Measurements from ENCODE around the gene CAPS2. TPM values are rescaled to one million over a fixed set of nuclear protein-coding genes. Genes with fewer than 3 reads are reported as not detected.

Gene CAPS2
- total RNA-seq, 2 donors from 2014 or later: 8.6 to 13.5 TPM

Other genes with a start within 250 kb of the CAPS2 start
- gene KCNC2, start 120.5 kb downstream of the CAPS2 start, total RNA-seq: not detected
- not detected for gene GLIPR1L1, start 4.3 kb upstream of the CAPS2 start, total RNA-seq
- under 1 TPM; 0.38 to 0.65 TPM for gene GLIPR1L2, start 60.8 kb upstream of the CAPS2 start, total RNA-seq
- gene GLIPR1, start 150.4 kb upstream of the CAPS2 start, total RNA-seq: 10 to 100 TPM; 57.2 to 68.0 TPM
- gene KRR1, start 181.3 kb upstream of the CAPS2 start, total RNA-seq: 10 to 100 TPM; 47.6 TPM